Mononuclear cell (primary cell): ENCODE measurements around the gene SCYGR4. TPM values are rescaled to one million over a fixed set of nuclear protein-coding genes. Genes with fewer than 3 reads are reported as not detected.

Experiments
- H3K27me3 ChIP-seq: 2 replicates; pipeline ENCODE4 v1.6.0; 2011; ENCODE audit warnings: low read length, control low read depth; ENCODE audit not compliant: insufficient read depth
- H3K4me1 ChIP-seq: 2 replicates; pipeline ENCODE4 v1.5.1; 2011; ENCODE audit warnings: mild to moderate bottlenecking, low read length, control low read depth; ENCODE audit not compliant: insufficient read depth
- H3K4me3 ChIP-seq: 2 replicates; pipeline ENCODE4 v1.5.1; 2011; ENCODE audit warnings: mild to moderate bottlenecking, low read length, moderate library complexity
- H3K9me3 ChIP-seq: 2 replicates; pipeline ENCODE4 v1.5.1; 2011; ENCODE audit warnings: low read depth, mild to moderate bottlenecking, control low read depth, low read length
- total RNA-seq: library from RNA; depleted of rRNA; stranded (reverse); fragments of >200 nt; gene quantifications from one replicate; pipeline ENCODE4 v1.2.3, GENCODE V29; 2012

SCYGR4 gene
- total RNA-seq, 1 donor = not detected

- Histone ChIP-seq H3K27me3 (peaks cover 13% of the 10 kb centered on the region), H3K4me3 (no peak overlapping the region), H3K9me3 (no peaks in the 10 kb centered on the region), H3K4me1 (peaks cover 13% of the 10 kb centered on the region)
These were observed 10.8 kb upstream of the SCYGR4 start for GRCh38 chr2:227606476-227606875.

GRCh38 chr2:227607941-227608340, 9.4 kb upstream of the SCYGR4 start:
- Histone ChIP-seq H3K4me3 (no peak overlapping the region), H3K4me1 (peaks cover 13% of the 10 kb centered on the region), H3K27me3 (peaks cover 16% of the 10 kb centered on the region), H3K9me3 (no peaks in the 10 kb centered on the region)

- Histone ChIP-seq H3K4me1 (peaks cover 13% of the 10 kb centered on the region), H3K9me3 (no peaks in the 10 kb centered on the region), H3K27me3 (peaks cover 18% of the 10 kb centered on the region), H3K4me3 (no peak overlapping the region)
These were observed 8.5 kb upstream of the SCYGR4 start for GRCh38 chr2:227608561-227609338.

- H3K9me3 ChIP-seq = no peaks in the 10 kb centered on the region
- H3K4me1 ChIP-seq = peaks cover 13% of the 10 kb centered on the region
- H3K27me3 ChIP-seq = peaks cover 16% of the 10 kb centered on the region
- H3K4me3 ChIP-seq = no peak overlapping the region
These were observed 7.2 kb upstream of the SCYGR4 start for GRCh38 chr2:227610123-227610522.

GRCh38 chr2:227612546-227613271, 4.6 kb upstream of the SCYGR4 start:
- Histone ChIP-seq H3K4me1 (peaks cover 13% of the 10 kb centered on the region), H3K9me3 (no peaks in the 10 kb centered on the region), H3K27me3 (peaks cover 16% of the 10 kb centered on the region), H3K4me3 (no peak overlapping the region)

- no peaks in the 10 kb centered on the region for H3K9me3 ChIP-seq
- H3K4me1 ChIP-seq = peaks cover 8% of the 10 kb centered on the region
- H3K27me3 ChIP-seq = peaks cover 16% of the 10 kb centered on the region
- no peak overlapping the region for H3K4me3 ChIP-seq
These were observed 4.0 kb upstream of the SCYGR4 start for GRCh38 chr2:227613272-227613660.

- no peaks in the 10 kb centered on the region for H3K9me3 ChIP-seq
- peaks cover 16% of the 10 kb centered on the region for H3K27me3 ChIP-seq
- H3K4me3 ChIP-seq = no peak overlapping the region
- no peaks in the 10 kb centered on the region for H3K4me1 ChIP-seq
These were observed 3.1 kb upstream of the SCYGR4 start for GRCh38 chr2:227614246-227614645.

- no peak within 1 kb of the TSS for H3K4me3 ChIP-seq
- peaks cover 13% of the 10 kb centered on the region for H3K27me3 ChIP-seq
- no peaks in the 10 kb centered on the region for H3K9me3 ChIP-seq
- H3K4me1 ChIP-seq = no peaks in the 10 kb centered on the region
These were observed 2.6 kb upstream of the SCYGR4 start, which contains the start of gene SCYGR3 for GRCh38 chr2:227614740-227615139. SCYGR3 (minus strand) TSS chr2:227614840; CDS start chr2:227614840, 0 bp downstream.

GRCh38 chr2:227615181-227615580, 2.1 kb upstream of the SCYGR4 start:
- no peaks in the 10 kb centered on the region for H3K9me3 ChIP-seq
- no peaks in the 10 kb centered on the region for H3K4me1 ChIP-seq
- peaks cover 10% of the 10 kb centered on the region for H3K27me3 ChIP-seq
- H3K4me3 ChIP-seq = no peak overlapping the region

- Histone ChIP-seq H3K9me3 (no peaks in the 10 kb centered on the region), H3K4me1 (no peaks in the 10 kb centered on the region), H3K27me3 (peaks cover 9% of the 10 kb centered on the region), H3K4me3 (no peak overlapping the region)
These were observed 1.4 kb upstream of the SCYGR4 start for GRCh38 chr2:227615906-227616305.

- no peak overlapping the region for H3K4me3 ChIP-seq
These were observed 667 bp upstream of the SCYGR4 start for GRCh38 chr2:227616631-227617030.

GRCh38 chr2:227623226-227623625, 5.9 kb downstream of the SCYGR4 start:
- Histone ChIP-seq H3K4me3 (no peak overlapping the region), H3K27me3 (no peaks in the 10 kb centered on the region), H3K9me3 (no peaks in the 10 kb centered on the region), H3K4me1 (no peaks in the 10 kb centered on the region)

More at GRCh38 chr2:227616631-227617030, 667 bp upstream of the SCYGR4 start:
- Histone ChIP-seq H3K4me1 (no peaks in the 10 kb centered on the region), H3K9me3 (no peaks in the 10 kb centered on the region), H3K27me3 (peaks cover 6% of the 10 kb centered on the region)

GRCh38 chr2:227625420-227625819, 8.1 kb downstream of the SCYGR4 start:
- Histone ChIP-seq H3K9me3 (no peaks in the 10 kb centered on the region), H3K4me3 (no peak overlapping the region), H3K27me3 (no peaks in the 10 kb centered on the region), H3K4me1 (no peaks in the 10 kb centered on the region)

- no peak overlapping the region for H3K4me3 ChIP-seq
- no peaks in the 10 kb centered on the region for H3K4me1 ChIP-seq
- no peaks in the 10 kb centered on the region for H3K9me3 ChIP-seq
- no peaks in the 10 kb centered on the region for H3K27me3 ChIP-seq
These were observed 9.4 kb downstream of the SCYGR4 start for GRCh38 chr2:227626580-227627151.

GRCh38 chr2:227627769-227628168, 10.5 kb downstream of the SCYGR4 start:
- no peaks in the 10 kb centered on the region for H3K9me3 ChIP-seq
- no peaks in the 10 kb centered on the region for H3K4me1 ChIP-seq
- H3K27me3 ChIP-seq = no peaks in the 10 kb centered on the region
- H3K4me3 ChIP-seq = no peak overlapping the region
